ENCODE measurements around the gene GNAI3.

GRCh38 chr1:109502364-109502851 is 46.0 kb upstream of the GNAI3 start:
- no peak for TF ChIP-seq TAF1 (CRISPR knock-in tag; IDR thresholded peaks at IDR 0.05)
- TF ChIP-seq, protein P1, sequence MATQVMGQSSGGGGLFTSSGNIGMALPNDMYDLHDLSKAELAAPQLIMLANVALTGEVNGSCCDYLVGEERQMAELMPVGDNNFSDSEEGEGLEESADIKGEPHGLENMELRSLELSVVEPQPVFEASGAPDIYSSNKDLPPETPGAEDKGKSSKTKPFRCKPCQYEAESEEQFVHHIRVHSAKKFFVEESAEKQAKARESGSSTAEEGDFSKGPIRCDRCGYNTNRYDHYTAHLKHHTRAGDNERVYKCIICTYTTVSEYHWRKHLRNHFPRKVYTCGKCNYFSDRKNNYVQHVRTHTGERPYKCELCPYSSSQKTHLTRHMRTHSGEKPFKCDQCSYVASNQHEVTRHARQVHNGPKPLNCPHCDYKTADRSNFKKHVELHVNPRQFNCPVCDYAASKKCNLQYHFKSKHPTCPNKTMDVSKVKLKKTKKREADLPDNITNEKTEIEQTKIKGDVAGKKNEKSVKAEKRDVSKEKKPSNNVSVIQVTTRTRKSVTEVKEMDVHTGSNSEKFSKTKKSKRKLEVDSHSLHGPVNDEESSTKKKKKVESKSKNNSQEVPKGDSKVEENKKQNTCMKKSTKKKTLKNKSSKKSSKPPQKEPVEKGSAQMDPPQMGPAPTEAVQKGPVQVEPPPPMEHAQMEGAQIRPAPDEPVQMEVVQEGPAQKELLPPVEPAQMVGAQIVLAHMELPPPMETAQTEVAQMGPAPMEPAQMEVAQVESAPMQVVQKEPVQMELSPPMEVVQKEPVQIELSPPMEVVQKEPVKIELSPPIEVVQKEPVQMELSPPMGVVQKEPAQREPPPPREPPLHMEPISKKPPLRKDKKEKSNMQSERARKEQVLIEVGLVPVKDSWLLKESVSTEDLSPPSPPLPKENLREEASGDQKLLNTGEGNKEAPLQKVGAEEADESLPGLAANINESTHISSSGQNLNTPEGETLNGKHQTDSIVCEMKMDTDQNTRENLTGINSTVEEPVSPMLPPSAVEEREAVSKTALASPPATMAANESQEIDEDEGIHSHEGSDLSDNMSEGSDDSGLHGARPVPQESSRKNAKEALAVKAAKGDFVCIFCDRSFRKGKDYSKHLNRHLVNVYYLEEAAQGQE (IDR thresholded peaks at IDR 0.05; ENCODE audit: borderline replicate concordance in 1 of 2, low read depth in 1 of 2, low read length in 2 of 2) = no peak
- TF ChIP-seq, protein P2, sequence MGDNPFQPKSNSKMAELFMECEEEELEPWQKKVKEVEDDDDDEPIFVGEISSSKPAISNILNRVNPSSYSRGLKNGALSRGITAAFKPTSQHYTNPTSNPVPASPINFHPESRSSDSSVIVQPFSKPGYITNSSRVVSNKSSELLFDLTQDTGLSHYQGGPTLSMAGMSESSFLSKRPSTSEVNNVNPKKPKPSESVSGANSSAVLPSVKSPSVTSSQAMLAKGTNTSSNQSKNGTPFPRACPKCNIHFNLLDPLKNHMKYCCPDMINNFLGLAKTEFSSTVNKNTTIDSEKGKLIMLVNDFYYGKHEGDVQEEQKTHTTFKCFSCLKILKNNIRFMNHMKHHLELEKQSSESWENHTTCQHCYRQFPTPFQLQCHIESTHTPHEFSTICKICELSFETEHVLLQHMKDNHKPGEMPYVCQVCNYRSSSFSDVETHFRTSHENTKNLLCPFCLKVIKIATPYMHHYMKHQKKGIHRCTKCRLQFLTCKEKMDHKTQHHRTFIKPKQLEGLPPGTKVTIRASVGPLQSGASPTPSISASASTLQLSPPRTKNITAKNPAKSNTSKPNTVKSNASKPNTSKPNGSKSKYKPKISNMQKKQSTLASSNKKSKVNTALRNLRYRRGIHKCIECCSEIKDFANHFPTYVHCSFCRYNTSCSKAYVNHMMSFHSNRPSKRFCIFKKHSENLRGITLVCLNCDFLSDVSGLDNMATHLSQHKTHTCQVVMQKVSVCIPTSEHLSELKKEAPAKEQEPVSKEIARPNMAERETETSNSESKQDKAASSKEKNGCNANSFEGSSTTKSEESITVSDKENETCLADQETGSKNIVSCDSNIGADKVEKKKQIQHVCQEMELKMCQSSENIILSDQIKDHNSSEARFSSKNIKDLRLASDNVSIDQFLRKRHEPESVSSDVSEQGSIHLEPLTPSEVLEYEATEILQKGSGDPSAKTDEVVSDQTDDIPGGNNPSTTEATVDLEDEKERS (CRISPR knock-in tag; IDR thresholded peaks at IDR 0.05) = no peak
- no peak for TF ChIP-seq SP2 (CRISPR knock-in tag; IDR thresholded peaks at IDR 0.05)
- TF ChIP-seq, protein P3, sequence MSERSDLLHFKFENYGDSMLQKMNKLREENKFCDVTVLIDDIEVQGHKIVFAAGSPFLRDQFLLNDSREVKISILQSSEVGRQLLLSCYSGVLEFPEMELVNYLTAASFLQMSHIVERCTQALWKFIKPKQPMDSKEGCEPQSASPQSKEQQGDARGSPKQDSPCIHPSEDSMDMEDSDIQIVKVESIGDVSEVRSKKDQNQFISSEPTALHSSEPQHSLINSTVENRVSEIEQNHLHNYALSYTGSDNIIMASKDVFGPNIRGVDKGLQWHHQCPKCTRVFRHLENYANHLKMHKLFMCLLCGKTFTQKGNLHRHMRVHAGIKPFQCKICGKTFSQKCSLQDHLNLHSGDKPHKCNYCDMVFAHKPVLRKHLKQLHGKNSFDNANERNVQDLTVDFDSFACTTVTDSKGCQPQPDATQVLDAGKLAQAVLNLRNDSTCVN (CRISPR knock-in tag; IDR thresholded peaks at IDR 0.05; ENCODE audit: borderline replicate concordance) = no peak
- TF ChIP-seq PHB2 (IDR thresholded peaks at IDR 0.05; ENCODE audit: partially characterized antibody) = no peak
- no peak for TF ChIP-seq ZBTB10 (CRISPR knock-in tag; IDR thresholded peaks at IDR 0.05; ENCODE audit: borderline replicate concordance)
- no peak for TF ChIP-seq CTCF (CRISPR knock-in tag; IDR thresholded peaks at IDR 0.05)
- TF ChIP-seq ZNF530 (CRISPR knock-in tag; IDR thresholded peaks at IDR 0.05; ENCODE audit: low read depth) = no peak
- no peak for TF ChIP-seq ZNF207 (IDR thresholded peaks at IDR 0.05; ENCODE audit: borderline replicate concordance)
- no peak for TF ChIP-seq ZNF121 (CRISPR knock-in tag; IDR thresholded peaks at IDR 0.05)
- no peak for TF ChIP-seq ZNF451 (CRISPR knock-in tag; IDR thresholded peaks at IDR 0.05)
- no peak for TF ChIP-seq CHCHD3 (CRISPR knock-in tag; IDR thresholded peaks at IDR 0.05)
- no peak for TF ChIP-seq DNMT1 (CRISPR knock-in tag; IDR thresholded peaks at IDR 0.05)
